OCI-LY1 (cell line): ENCODE data around the gene PPDPF.

Experiments used
- CTCF ChIP-seq: fragments of 200-600 bp; sonication (generic), shearing (Covaris generic); IDR thresholded peaks from 2 replicates; pipeline ENCODE4 v1.5.1; 2017; ENCODE audit warnings: mild to moderate bottlenecking, antibody characterized with exemption, low read length, moderate library complexity, mixed read lengths
- EZH2 ChIP-seq: fragments of 200-600 bp; sonication (generic), shearing (Covaris generic); IDR thresholded peaks from 2 replicates; pipeline ENCODE4 v1.8.0; 2017; ENCODE audit warnings: borderline replicate concordance, mixed run types, mild to moderate bottlenecking, antibody characterized with exemption, low read length, moderate library complexity, mixed read lengths

GRCh38 chr20:63525185-63525584, 4.6 kb downstream of the PPDPF start:
- TF ChIP-seq EZH2, result no peak
- TF ChIP-seq CTCF, result no peak
